ENCODE measurements around the gene NCOA3. TPM values are rescaled to one million over a fixed set of nuclear protein-coding genes. Genes with fewer than 3 reads are reported as not detected.

The NCOA3 gene
- total RNA-seq, 1 experiment from 2014 or later: 25.9 TPM

DNA sequence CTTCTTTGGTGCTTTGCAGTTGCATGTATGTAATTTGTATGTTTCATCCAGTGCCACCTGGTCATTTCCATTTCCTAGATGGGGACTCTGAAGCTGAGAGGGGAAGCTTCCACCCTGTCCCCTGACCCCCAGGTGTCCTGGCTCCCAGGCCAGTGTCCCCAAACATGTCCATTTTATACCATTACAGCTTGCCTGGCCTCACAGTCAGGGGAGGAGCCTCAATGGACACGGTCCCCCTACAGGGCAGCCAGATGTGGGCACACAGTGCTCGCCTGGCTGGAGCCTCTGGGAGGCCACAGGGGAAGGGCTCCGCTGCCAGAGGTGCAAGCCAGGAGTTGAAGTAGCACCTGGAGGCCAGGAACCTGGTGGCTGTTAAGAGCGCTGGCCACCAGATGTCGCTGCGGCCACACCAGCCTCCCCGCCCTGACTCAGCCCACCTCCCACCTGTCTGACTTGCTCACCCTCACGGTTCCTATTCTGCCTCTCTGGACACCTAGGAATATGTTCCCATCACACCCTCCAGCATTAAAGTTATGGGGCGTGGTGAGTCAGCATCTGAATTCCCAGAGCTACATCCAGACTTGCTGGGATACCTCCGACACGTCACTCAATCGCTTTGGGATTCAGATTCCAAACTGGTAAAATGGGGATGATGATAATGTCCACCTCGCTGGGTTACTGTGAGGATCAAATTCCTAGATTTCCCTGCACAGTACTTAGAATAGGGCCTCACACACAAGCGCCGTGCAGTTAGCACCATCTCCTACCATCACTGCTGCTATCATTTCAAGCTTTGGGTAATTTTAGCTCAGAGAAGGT, 176.2 kb downstream of the NCOA3 start:
- Histone ChIP-seq H3K4me2 (ENCODE audit: low read length) (no peak overlapping the region), H4K20me1 (ENCODE audit: insufficient read depth) (no peaks in the 10 kb centered on the region), H2AFZ (ENCODE audit: low read depth, low read length, poor library complexity, severe bottlenecking) (no peak overlapping the region), H3K4me1 (ENCODE audit: control insufficient read depth in 1 of 2, insufficient read depth in 2 of 2, low read length in 2 of 2) (peaks cover 0 to 8% of the 10 kb centered on the region in 2 experiments; a peak in 1 of 4 replicates), H3K9me2 (ENCODE audit: insufficient read depth) (no peaks in the 10 kb centered on the region), H3K9me3 (ENCODE audit: control insufficient read depth in 1 of 2, insufficient read depth in 1 of 2, low read depth in 1 of 2, low read length in 2 of 2) (no peaks in the 10 kb centered on the region), H3K36me3 (ENCODE audit: control insufficient read depth in 1 of 2, insufficient read depth in 2 of 2, low read length in 2 of 2) (no peaks in the 10 kb centered on the region), H3K9ac (ENCODE audit: low read length) (no peak overlapping the region), H3K4me3 (replicated peaks in 1 of 2; ENCODE audit: low read depth in 1 of 2, low read length in 2 of 2) (no peak overlapping the region), H3K79me2 (ENCODE audit: insufficient read depth, low read length) (no peaks in the 10 kb centered on the region), H3K27me3 (ENCODE audit: insufficient read depth, low read length) (no peaks in the 10 kb centered on the region), H3K27ac (ENCODE audit: low read depth, low read length) (no peak overlapping the region)
- POLR2A ChIA-PET: no interaction called here
- ATAC-seq (peak; percentile 92), DNase-seq (ENCODE audit: low read depth, low spot score) (peak; percentile 51)
- RAD21 ChIA-PET (ENCODE audit: low non-redundant PET in 1 of 2, low total read pairs in 2 of 2, uncharacterized antibody in 2 of 2, unreplicated experiment in 2 of 2): interaction anchor here (1.0 to 2.5 kb wide), 2 partner anchors 943 kb away, joined by 3 to 6 read pairs; no protein-coding TSS in a partner anchor
- no TSS peak for BruUV-seq (replicated peaks)
- intact Hi-C loops (cut with micrococcal nuclease): loop anchor here (1.0 to 5.0 kb wide), 3 partner anchors 34 to 943 kb away; partner anchors contain the start of gene SULF2
- CTCF ChIA-PET: interaction anchor here (1.2 to 5.5 kb wide), 3 partner anchors 15 to 943 kb away, joined by 3 to 43 read pairs (median 5); no protein-coding TSS in a partner anchor
- TF ChIP-seq SP1 (IDR thresholded peaks at IDR 0.05; ENCODE audit: low read depth) (no peak), POLR2AphosphoS5 (IDR thresholded peaks at IDR 0.05; ENCODE audit: low read depth, low read length) (no peak), RAD21 (IDR thresholded peaks at IDR 0.05; ENCODE audit: low read depth) (peak; percentile 87)
- TF ChIP-seq, protein P1, sequence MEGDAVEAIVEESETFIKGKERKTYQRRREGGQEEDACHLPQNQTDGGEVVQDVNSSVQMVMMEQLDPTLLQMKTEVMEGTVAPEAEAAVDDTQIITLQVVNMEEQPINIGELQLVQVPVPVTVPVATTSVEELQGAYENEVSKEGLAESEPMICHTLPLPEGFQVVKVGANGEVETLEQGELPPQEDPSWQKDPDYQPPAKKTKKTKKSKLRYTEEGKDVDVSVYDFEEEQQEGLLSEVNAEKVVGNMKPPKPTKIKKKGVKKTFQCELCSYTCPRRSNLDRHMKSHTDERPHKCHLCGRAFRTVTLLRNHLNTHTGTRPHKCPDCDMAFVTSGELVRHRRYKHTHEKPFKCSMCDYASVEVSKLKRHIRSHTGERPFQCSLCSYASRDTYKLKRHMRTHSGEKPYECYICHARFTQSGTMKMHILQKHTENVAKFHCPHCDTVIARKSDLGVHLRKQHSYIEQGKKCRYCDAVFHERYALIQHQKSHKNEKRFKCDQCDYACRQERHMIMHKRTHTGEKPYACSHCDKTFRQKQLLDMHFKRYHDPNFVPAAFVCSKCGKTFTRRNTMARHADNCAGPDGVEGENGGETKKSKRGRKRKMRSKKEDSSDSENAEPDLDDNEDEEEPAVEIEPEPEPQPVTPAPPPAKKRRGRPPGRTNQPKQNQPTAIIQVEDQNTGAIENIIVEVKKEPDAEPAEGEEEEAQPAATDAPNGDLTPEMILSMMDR (IDR thresholded peaks at IDR 0.05 in 2 of 3, conservative IDR thresholded peaks at IDR 0.05 in 1 of 3; ENCODE audit: borderline replicate concordance in 1 of 3, insufficient read depth in 1 of 3, low read depth in 2 of 3, low read length in 2 of 3): peak; percentile 59 to 88 (median 87)

DNA sequence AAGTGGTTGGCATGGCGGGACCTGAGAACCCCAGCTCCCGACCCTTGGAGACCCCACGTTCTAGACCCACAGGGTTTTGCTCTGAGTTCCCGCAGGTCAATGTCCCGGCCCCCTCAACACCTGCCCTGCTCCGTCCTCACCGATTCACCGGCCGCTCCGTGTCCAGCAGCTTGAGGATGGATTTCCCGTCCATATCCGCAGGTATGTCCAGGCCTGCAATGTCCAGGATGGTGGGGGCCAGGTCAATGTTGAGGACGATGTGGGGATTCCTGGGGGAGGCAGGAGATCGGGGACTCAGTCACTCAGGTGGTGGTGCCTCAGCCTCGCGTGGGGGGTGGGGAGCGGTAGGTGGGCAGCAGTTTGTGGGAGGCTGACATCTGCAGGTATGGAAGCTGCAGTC, 176.8 kb downstream of the NCOA3 start:
- BruUV-seq (replicated peaks): no TSS peak
- ChIA-PET RAD21 (ENCODE audit: low non-redundant PET in 1 of 2, low total read pairs in 2 of 2, uncharacterized antibody in 2 of 2, unreplicated experiment in 2 of 2) (interaction anchor here (1.0 to 2.5 kb wide), 2 partner anchors 942 kb away, joined by 3 to 6 read pairs; no protein-coding TSS in a partner anchor), POLR2A (no interaction called here), CTCF (interaction anchor here (1.2 to 5.5 kb wide), 2 partner anchors 617 to 942 kb away, joined by 5 to 43 read pairs; no protein-coding TSS in a partner anchor)
- intact Hi-C loops (cut with micrococcal nuclease): loop anchor here (1.0 to 5.0 kb wide), 3 partner anchors 34 to 943 kb away; partner anchors contain the start of gene SULF2
- Histone ChIP-seq H3K27me3 (ENCODE audit: insufficient read depth, low read length) (no peaks in the 10 kb centered on the region), H3K4me1 (ENCODE audit: control insufficient read depth in 1 of 2, insufficient read depth in 2 of 2, low read length in 2 of 2) (peaks cover 0 to 8% of the 10 kb centered on the region in 2 experiments; a peak in 1 of 4 replicates), H3K9me3 (ENCODE audit: control insufficient read depth in 1 of 2, insufficient read depth in 1 of 2, low read depth in 1 of 2, low read length in 2 of 2) (no peaks in the 10 kb centered on the region), H3K27ac (ENCODE audit: low read depth, low read length) (no peak overlapping the region), H3K9ac (ENCODE audit: low read length) (no peak overlapping the region), H4K20me1 (ENCODE audit: insufficient read depth) (no peaks in the 10 kb centered on the region), H3K9me2 (ENCODE audit: insufficient read depth) (no peaks in the 10 kb centered on the region), H3K79me2 (ENCODE audit: insufficient read depth, low read length) (no peaks in the 10 kb centered on the region), H2AFZ (ENCODE audit: low read depth, low read length, poor library complexity, severe bottlenecking) (no peak overlapping the region), H3K4me2 (ENCODE audit: low read length) (no peak overlapping the region), H3K36me3 (ENCODE audit: control insufficient read depth in 1 of 2, insufficient read depth in 2 of 2, low read length in 2 of 2) (no peaks in the 10 kb centered on the region), H3K4me3 (replicated peaks in 1 of 2; ENCODE audit: low read depth in 1 of 2, low read length in 2 of 2) (no peak overlapping the region)
- DNase-seq (ENCODE audit: low read depth, low spot score) (no peak), ATAC-seq (no peak)
- TF ChIP-seq, protein P2, sequence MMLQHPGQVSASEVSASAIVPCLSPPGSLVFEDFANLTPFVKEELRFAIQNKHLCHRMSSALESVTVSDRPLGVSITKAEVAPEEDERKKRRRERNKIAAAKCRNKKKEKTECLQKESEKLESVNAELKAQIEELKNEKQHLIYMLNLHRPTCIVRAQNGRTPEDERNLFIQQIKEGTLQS (IDR thresholded peaks at IDR 0.05): no peak
- TF ChIP-seq, protein P1 (IDR thresholded peaks at IDR 0.05 in 2 of 3, conservative IDR thresholded peaks at IDR 0.05 in 1 of 3; ENCODE audit: borderline replicate concordance in 1 of 3, insufficient read depth in 1 of 3, low read depth in 2 of 3, low read length in 2 of 3): no peak
- TF ChIP-seq CEBPB (IDR thresholded peaks at IDR 0.05; ENCODE audit: low read depth): no peak
- TF ChIP-seq SRF (IDR thresholded peaks at IDR 0.05; ENCODE audit: low read depth): no peak
- TF ChIP-seq ZFX (IDR thresholded peaks at IDR 0.05): no peak
- no peak for TF ChIP-seq POLR2A (IDR thresholded peaks at IDR 0.05; ENCODE audit: borderline replicate concordance, extremely low read depth, insufficient read depth, insufficient read length)
- no peak for TF ChIP-seq EZH2 (IDR thresholded peaks at IDR 0.05)
- TF ChIP-seq FOSL1 (IDR thresholded peaks at IDR 0.05; ENCODE audit: low read depth): no peak
- TF ChIP-seq TCF7L2 (IDR thresholded peaks at IDR 0.05; ENCODE audit: borderline replicate concordance, extremely low read depth, insufficient read depth, insufficient read length): no peak

Measured in HCT116 (cell line).